Stomach (tissue), 9 donors: ENCODE results near the gene CDC25A. TPM values are rescaled to one million over a fixed set of nuclear protein-coding genes. Genes with fewer than 3 reads are reported as not detected.

ENCODE experiments used
- DNase-seq, 2 donors: peaks; one replicate each; pipeline versions ENCODE4 v3.0.0 to v3.0.0-alpha.2; 2013 to 2019
- H3K27ac ChIP-seq, 5 donors: fragments of 200-600 bp in 4 of 5; sonication (generic) in 4 of 5; one replicate each; pipeline ENCODE4 v1.5.1; 2013 to 2019; ENCODE audit warnings: mild to moderate bottlenecking in 1 of 5, moderate library complexity in 1 of 5
- H3K27me3 ChIP-seq, 3 donors: fragments of 200-600 bp; sonication (generic); one replicate each; pipeline ENCODE4 v1.5.1; 2017 to 2019; ENCODE audit warnings: mixed run types in 1 of 3
- H3K36me3 ChIP-seq, 4 donors: fragments of 200-600 bp; sonication (generic); 1 replicate in 3 of 4; 2 replicates in 1 of 4; pipeline ENCODE4 v1.5.1; 2016 to 2019
- H3K4me1 ChIP-seq, 4 donors: fragments of 200-600 bp; sonication (generic); one replicate each; pipeline ENCODE4 v1.5.1; 2016 to 2019
- H3K4me3 ChIP-seq, 4 donors: fragments of 200-600 bp; sonication (generic) in 3 of 4; one replicate each; pipeline ENCODE4 v1.5.1; 2016 to 2019; ENCODE audit warnings: mild to moderate bottlenecking in 1 of 4
- H3K9me3 ChIP-seq, 4 donors: fragments of 200-600 bp; sonication (generic); one replicate each; pipeline ENCODE4 v1.5.1; 2016 to 2019
- EP300 ChIP-seq: sonication (generic); formaldehyde crosslinking; IDR thresholded peaks from one replicate; pipeline ENCODE4 v1.6.1; 2017; ENCODE audit warnings: antibody characterized with exemption
- POLR2A ChIP-seq, 4 donors: fragments of 450-650 bp; IDR thresholded peaks; one replicate each; pipeline ENCODE4 v1.6.1; 2016; ENCODE audit warnings: antibody characterized with exemption in 4 of 4, control low read depth in 2 of 4, mild to moderate bottlenecking in 1 of 4, moderate library complexity in 1 of 4
- POLR2AphosphoS5 ChIP-seq, 3 donors: sonication (generic); formaldehyde crosslinking; IDR thresholded peaks; one replicate each; pipeline ENCODE4 v1.6.1; 2016; ENCODE audit warnings: antibody characterized with exemption in 3 of 3
- WGBS, 5 donors: extraction: QIAGEN DNeasy Blood & Tissue Kit in 3 of 5; methylation state at CpG; one replicate each; pipeline versions ENCODE4 v1.1.5 to v1.1.7; 2013 to 2018; 5-methylcytosine and 5-hydroxymethylcytosine counted together
- intact Hi-C: fragments of 100-400 bp; cut with DNase I; formaldehyde crosslinking; loops from one replicate; pipeline ENCODE4 v1.15.1; 2023; ENCODE audit warnings: low total_unique reads
- polyA plus RNA-seq, 3 donors: library from polyadenylated mRNA; stranded (reverse); fragments of 200-250 nt; gene quantifications; one replicate each; pipeline ENCODE4 v1.2.3, GENCODE V29; 2013
- total RNA-seq, 5 donors: library from RNA; depleted of rRNA; stranded (reverse); fragments of >200 nt; gene quantifications; one replicate each; pipeline versions ENCODE4 v1.1.0 to v1.2.3, GENCODE V29; 2014 to 2016
- TF ChIP-seq, protein P1 (sequence below), 7 experiments: fragments of 450-650 bp in 4 of 7; fragments of 200-600 bp in 3 of 7; sonication (generic) in 3 of 7; IDR thresholded peaks; one replicate each; pipeline ENCODE4 v1.5.1; 2016 to 2019; ENCODE audit warnings: antibody characterized with exemption in 7 of 7, control low read depth in 2 of 7, mild to moderate bottlenecking in 1 of 7
- donor health status: healthy with polysubstance abuse.
- donor health status: Bipolar disorder and iron deficiency.
- donor health status: healthy.

Gene CDC25A
- total and polyA plus RNA-seq, 8 donors = 1.1 to 5.7 (median 1.5) TPM

DNA sequence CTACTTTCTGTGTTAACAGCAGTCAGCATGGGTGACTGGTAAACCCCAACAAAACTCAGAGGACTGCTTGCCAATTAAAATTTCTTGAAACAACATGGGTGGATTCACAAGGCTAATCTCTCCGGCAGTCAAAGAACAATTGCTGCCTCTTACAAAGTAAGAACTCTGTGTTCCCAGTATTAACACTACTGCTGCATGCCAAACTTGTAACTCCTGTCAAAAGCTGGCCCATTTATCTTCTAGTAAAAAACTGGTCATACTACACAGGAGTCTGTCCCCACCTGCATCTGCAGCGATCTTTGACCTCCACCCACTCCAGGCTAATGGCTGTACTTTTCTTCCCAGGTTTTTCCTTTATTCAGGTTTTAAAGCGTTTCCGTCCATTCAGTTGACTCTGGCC is 44.0 kb upstream of the CDC25A start:
- DNase-seq = peak in 1 of 2 donors; percentile 36
- Histone ChIP-seq H3K9me3 (no peaks in the 10 kb centered on the region), H3K27me3 (no peaks in the 10 kb centered on the region), H3K27ac (peak overlapping the region; percentile 11 to 67 (median 53)), H3K4me3 (no peak overlapping the region), H3K4me1 (peaks cover 8 to 29% (median 18%) of the 10 kb centered on the region in 4 donors), H3K36me3 (no peaks in the 10 kb centered on the region)
- intact Hi-C loops = no loop called here
- 33 to 52% (median 41%) methylated on average over 4 of the region's 4 CpGs for WGBS, 5 donors
- no peak for TF ChIP-seq EP300
- TF ChIP-seq, protein P1, sequence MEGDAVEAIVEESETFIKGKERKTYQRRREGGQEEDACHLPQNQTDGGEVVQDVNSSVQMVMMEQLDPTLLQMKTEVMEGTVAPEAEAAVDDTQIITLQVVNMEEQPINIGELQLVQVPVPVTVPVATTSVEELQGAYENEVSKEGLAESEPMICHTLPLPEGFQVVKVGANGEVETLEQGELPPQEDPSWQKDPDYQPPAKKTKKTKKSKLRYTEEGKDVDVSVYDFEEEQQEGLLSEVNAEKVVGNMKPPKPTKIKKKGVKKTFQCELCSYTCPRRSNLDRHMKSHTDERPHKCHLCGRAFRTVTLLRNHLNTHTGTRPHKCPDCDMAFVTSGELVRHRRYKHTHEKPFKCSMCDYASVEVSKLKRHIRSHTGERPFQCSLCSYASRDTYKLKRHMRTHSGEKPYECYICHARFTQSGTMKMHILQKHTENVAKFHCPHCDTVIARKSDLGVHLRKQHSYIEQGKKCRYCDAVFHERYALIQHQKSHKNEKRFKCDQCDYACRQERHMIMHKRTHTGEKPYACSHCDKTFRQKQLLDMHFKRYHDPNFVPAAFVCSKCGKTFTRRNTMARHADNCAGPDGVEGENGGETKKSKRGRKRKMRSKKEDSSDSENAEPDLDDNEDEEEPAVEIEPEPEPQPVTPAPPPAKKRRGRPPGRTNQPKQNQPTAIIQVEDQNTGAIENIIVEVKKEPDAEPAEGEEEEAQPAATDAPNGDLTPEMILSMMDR (IDR thresholded peaks at IDR 0.05) = no peak
- peak in 1 of 3 donors; percentile 27 for TF ChIP-seq POLR2AphosphoS5 (IDR thresholded peaks at IDR 0.05)
- no peak for TF ChIP-seq POLR2A (IDR thresholded peaks at IDR 0.05)

DNA sequence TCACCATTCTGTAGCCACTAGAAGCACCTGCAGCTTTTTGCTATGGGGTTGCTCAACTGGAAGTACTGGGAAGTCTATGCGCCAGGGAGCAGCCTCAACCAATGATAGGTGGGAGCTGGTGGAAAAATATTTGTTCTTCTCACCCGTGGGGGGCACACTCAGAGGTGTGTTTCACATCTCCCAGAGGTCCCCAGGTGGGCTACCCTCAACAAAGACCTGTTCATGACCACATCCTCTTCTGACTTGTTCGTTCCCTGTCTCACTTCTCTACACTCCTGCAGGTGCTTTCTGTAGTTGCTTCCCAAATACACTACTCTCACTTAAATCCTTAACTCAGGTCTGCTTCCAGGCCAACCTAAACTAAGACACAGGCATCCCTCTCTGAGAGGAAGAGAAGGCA is 38.7 kb upstream of the CDC25A start:
- no peaks in the 10 kb centered on the region for H3K36me3 ChIP-seq
- DNase-seq = no peak
- H3K4me1 ChIP-seq = peaks cover 0 to 12% (median 4%) of the 10 kb centered on the region in 4 donors
- no peaks in the 10 kb centered on the region for H3K9me3 ChIP-seq
- intact Hi-C loops = no loop called here
- H3K27me3 ChIP-seq = no peaks in the 10 kb centered on the region
- 22 to 54% (median 35%) methylated on average over 2 to 3 of the region's 3 CpGs for WGBS, 5 donors
- no peak overlapping the region for H3K4me3 ChIP-seq
- H3K27ac ChIP-seq = no peak overlapping the region
- TF ChIP-seq, protein P1 (IDR thresholded peaks at IDR 0.05) = no peak
- TF ChIP-seq POLR2A (IDR thresholded peaks at IDR 0.05) (no peak), EP300 (no peak), POLR2AphosphoS5 (IDR thresholded peaks at IDR 0.05) (no peak)

DNA sequence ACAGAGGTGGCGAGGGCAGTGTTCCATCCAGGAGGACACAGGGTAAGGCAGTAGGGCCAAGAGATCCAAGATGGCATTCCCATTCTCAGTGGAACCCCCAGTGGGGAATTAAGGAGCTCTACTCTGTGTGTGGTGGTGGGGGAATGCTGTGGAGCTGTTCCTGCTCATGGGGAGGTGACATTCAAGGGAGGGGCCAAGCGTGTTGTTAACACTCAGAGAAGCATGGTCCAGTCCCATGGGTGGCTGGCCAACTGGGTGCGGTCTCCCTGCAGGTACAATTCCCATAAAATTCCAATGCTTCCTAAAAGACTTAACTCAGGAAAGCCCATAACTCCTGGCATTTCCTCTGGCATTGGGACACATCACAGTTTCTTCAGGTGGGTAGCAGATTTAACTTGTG is 37.4 kb upstream of the CDC25A start:
- 66 to 81% (median 74%) methylated on average over 3 of the region's 3 CpGs for WGBS, 5 donors
- intact Hi-C loops = no loop called here
- no peak for DNase-seq
- TF ChIP-seq EP300 (no peak), POLR2AphosphoS5 (IDR thresholded peaks at IDR 0.05) (no peak), POLR2A (IDR thresholded peaks at IDR 0.05) (no peak)
- TF ChIP-seq, protein P1 (IDR thresholded peaks at IDR 0.05) = no peak
- Histone ChIP-seq H3K9me3 (no peaks in the 10 kb centered on the region), H3K27me3 (no peaks in the 10 kb centered on the region), H3K4me3 (no peak overlapping the region), H3K4me1 (no peaks in the 10 kb centered on the region), H3K36me3 (no peaks in the 10 kb centered on the region), H3K27ac (no peak overlapping the region)

DNA sequence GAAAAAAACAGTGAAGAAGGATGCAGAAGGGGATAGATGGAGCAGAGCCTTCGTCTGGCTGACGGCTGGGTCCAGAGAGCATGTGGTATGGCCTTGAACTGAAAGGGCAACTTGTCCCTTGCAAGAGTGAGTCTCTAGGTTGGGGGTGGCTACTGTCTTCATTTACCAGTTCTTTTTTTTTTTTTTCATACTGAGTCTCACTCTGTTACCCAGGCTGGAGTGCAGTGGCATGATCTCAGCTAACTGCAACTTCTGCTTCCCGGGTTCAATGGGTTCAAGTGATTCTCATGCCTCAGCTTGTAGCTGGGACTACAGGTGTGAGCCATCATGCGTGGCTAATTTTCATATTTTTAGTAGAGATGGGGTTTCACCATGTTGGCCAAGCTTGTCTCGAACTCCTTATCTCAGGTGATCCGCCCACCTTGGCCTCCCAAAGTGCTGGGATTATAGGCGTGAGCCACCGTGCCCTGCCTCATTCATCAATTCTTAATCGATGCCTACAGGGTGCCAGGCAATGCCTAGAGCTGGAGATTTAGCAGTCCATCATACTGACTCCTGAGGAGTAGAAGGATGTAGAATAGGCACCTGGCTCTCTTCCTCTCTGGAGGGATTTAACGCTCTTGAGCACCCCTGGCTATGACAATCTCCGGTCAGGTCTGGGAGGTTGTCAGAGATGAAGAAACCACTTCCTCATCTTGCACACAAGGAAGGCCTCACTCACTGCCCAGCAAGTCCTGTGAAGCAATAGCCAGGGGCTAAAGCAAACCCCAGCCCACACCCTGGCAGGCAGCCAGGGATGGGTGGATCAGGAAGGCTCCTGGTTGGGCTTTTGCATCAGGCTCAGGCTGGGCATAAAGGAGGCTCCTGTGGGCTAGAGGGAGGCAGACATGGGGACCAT is 34.6 kb upstream of the CDC25A start, which contains the start of gene CAMP:
Gene CAMP (plus strand): TSS at position 880 of the 898 bp plus-strand sequence. CDS start 17 bp downstream, at position 897.
- Histone ChIP-seq H3K4me3 (no peak within 1 kb of the TSS), H3K27me3 (no peaks in the 10 kb centered on the region), H3K27ac (peak within 1 kb of the TSS in 2 of 5 donors; percentile 45 to 53), H3K4me1 (peaks cover 0 to 6% (median 0%) of the 10 kb centered on the region in 4 donors), H3K36me3 (no peaks in the 10 kb centered on the region), H3K9me3 (no peaks in the 10 kb centered on the region)
- intact Hi-C loops = no loop called here
- peak; percentile 61 to 62 for DNase-seq
- TF ChIP-seq, protein P1 (IDR thresholded peaks at IDR 0.05) = no peak
- TF ChIP-seq EP300 = no peak
- no peak for TF ChIP-seq POLR2AphosphoS5 (IDR thresholded peaks at IDR 0.05)
- no peak for TF ChIP-seq POLR2A (IDR thresholded peaks at IDR 0.05)
- 77 to 87% (median 83%) methylated on average over 11 of the region's 11 CpGs for WGBS, 5 donors
